DOHH2 (cell line): ENCODE data around the gene GTF3C2.

Experiments
- H3F3A ChIP-seq: fragments of 200-600 bp; sonication (generic), shearing (Covaris generic); 2 replicates; pipeline ENCODE4 v1.6.0; 2016; ENCODE audit warnings: antibody characterized with exemption, mild to moderate bottlenecking; ENCODE audit not compliant: control insufficient read depth, insufficient read depth
- H3K27ac ChIP-seq: fragments of 200-600 bp; sonication (generic); 2 replicates; pipeline ENCODE4 v1.5.1; 2014; ENCODE audit warnings: low read depth, mild to moderate bottlenecking, low read length, moderate library complexity
- H3K27me3 ChIP-seq: fragments of 200-600 bp; sonication (generic); 2 replicates; pipeline ENCODE4 v1.6.1; 2014; ENCODE audit warnings: mild to moderate bottlenecking, low read length, mixed read lengths; ENCODE audit not compliant: control insufficient read depth
- H3K36me3 ChIP-seq: fragments of 200-600 bp; sonication (generic); 2 replicates; pipeline ENCODE4 v1.6.1; 2014; ENCODE audit warnings: mild to moderate bottlenecking, low read length, moderate library complexity, mixed read lengths; ENCODE audit not compliant: control insufficient read depth
- H3K4me1 ChIP-seq: fragments of 200-600 bp; sonication (generic); 2 replicates; pipeline ENCODE4 v1.6.1; 2014; ENCODE audit warnings: mild to moderate bottlenecking, low read length, mixed read lengths; ENCODE audit not compliant: control insufficient read depth
- H3K4me2 ChIP-seq: fragments of 200-600 bp; sonication (generic); 2 replicates; pipeline ENCODE4 v1.6.0; 2014; ENCODE audit warnings: mild to moderate bottlenecking, low read length, moderate library complexity
- H3K4me3 ChIP-seq: fragments of 200-600 bp; sonication (generic); 2 replicates; pipeline ENCODE4 v1.5.1; 2014; ENCODE audit warnings: mild to moderate bottlenecking, low read length, mixed read lengths
- H3K79me2 ChIP-seq: fragments of 200-600 bp; sonication (generic); 2 replicates; pipeline ENCODE4 v1.6.1; 2014; ENCODE audit warnings: mild to moderate bottlenecking, low read length, mixed read lengths; ENCODE audit not compliant: control insufficient read depth
- H3K9me2 ChIP-seq: fragments of 200-600 bp; sonication (generic); replicated peaks from 2 replicates; pipeline ENCODE4 v1.6.1; 2014; ENCODE audit warnings: mild to moderate bottlenecking, low read length, mixed read lengths; ENCODE audit not compliant: control insufficient read depth
- H3K9me3 ChIP-seq: fragments of 200-600 bp; sonication (generic); 2 replicates; pipeline ENCODE4 v1.6.1; 2014; ENCODE audit warnings: antibody characterized with exemption, low read length, mixed read lengths; ENCODE audit not compliant: control insufficient read depth, insufficient read depth
- H4K20me1 ChIP-seq: fragments of 200-600 bp; sonication (generic); 2 replicates; pipeline ENCODE4 v1.6.0; 2014; ENCODE audit warnings: low read depth, mild to moderate bottlenecking, antibody characterized with exemption, low read length, moderate library complexity; ENCODE audit not compliant: control insufficient read depth, insufficient read depth
- CTCF ChIP-seq: fragments of 200-600 bp; sonication (generic); IDR thresholded peaks from one replicate; pipeline ENCODE4 v1.5.1; 2014; ENCODE audit warnings: antibody characterized with exemption, mild to moderate bottlenecking, low read depth, low read length; ENCODE audit not compliant: poor library complexity, severe bottlenecking
- EZH2phosphoT487 ChIP-seq: fragments of 200-600 bp; sonication (generic); IDR thresholded peaks from 2 replicates; pipeline ENCODE4 v1.6.1; 2017; ENCODE audit warnings: borderline replicate concordance, mild to moderate bottlenecking, antibody characterized with exemption, low read length, moderate library complexity, mixed read lengths

GTF3C2 gene

GRCh38 chr2:27308359-27308881 lies 48.1 kb downstream of the GTF3C2 start, which contains the start of gene UCN:
Gene UCN (minus strand): TSS chr2:27308445. CDS start chr2:27307895, 550 bp downstream.
- peaks cover 10% of the 10 kb centered on the region; the same call in 1 of the 2 replicates for H3K4me1 ChIP-seq
- TF ChIP-seq EZH2phosphoT487 (no peak), CTCF (no peak)
- no peak within 1 kb of the TSS for H3K4me2 ChIP-seq
- no peaks in the 10 kb centered on the region; the same call in 1 of the 2 replicates for H3F3A ChIP-seq
- H3K9me3 ChIP-seq: no peaks in the 10 kb centered on the region
- no peaks in the 10 kb centered on the region for H4K20me1 ChIP-seq
- no peaks in the 10 kb centered on the region for H3K9me2 ChIP-seq
- peaks cover 3% of the 10 kb centered on the region; the same call in 1 of the 2 replicates for H3K36me3 ChIP-seq
- H3K4me3 ChIP-seq: no peak within 1 kb of the TSS
- no peak within 1 kb of the TSS for H3K27ac ChIP-seq
- H3K27me3 ChIP-seq: no peaks in the 10 kb centered on the region
- H3K79me2 ChIP-seq: no peaks in the 10 kb centered on the region

- H3K36me3 ChIP-seq: peaks cover 3% of the 10 kb centered on the region; the same call in 1 of the 2 replicates
- H3K4me1 ChIP-seq: peaks cover 17% of the 10 kb centered on the region
- no peak overlapping the region for H3K4me3 ChIP-seq
- H3K27me3 ChIP-seq: no peaks in the 10 kb centered on the region
- no peaks in the 10 kb centered on the region for H3K9me3 ChIP-seq
- H4K20me1 ChIP-seq: no peaks in the 10 kb centered on the region
- no peak for TF ChIP-seq CTCF
- TF ChIP-seq EZH2phosphoT487: no peak
- H3K4me2 ChIP-seq: no peak overlapping the region
- peaks cover under 1% of the 10 kb centered on the region; the same call in 1 of the 2 replicates for H3F3A ChIP-seq
- no peaks in the 10 kb centered on the region for H3K79me2 ChIP-seq
- no peaks in the 10 kb centered on the region for H3K9me2 ChIP-seq
- no peak overlapping the region for H3K27ac ChIP-seq
Measured at GRCh38 chr2:27307545-27308358, 48.8 kb downstream of the GTF3C2 start.

GRCh38 chr2:27307287-27307544 lies 49.3 kb downstream of the GTF3C2 start:
- Histone ChIP-seq H4K20me1 (no peaks in the 10 kb centered on the region), H3K9me2 (no peaks in the 10 kb centered on the region), H3K27me3 (no peaks in the 10 kb centered on the region), H3F3A (peaks cover 2% of the 10 kb centered on the region; the same call in 1 of the 2 replicates), H3K27ac (no peak overlapping the region), H3K9me3 (no peaks in the 10 kb centered on the region), H3K4me1 (peaks cover 20% of the 10 kb centered on the region), H3K36me3 (peaks cover 3% of the 10 kb centered on the region; the same call in 1 of the 2 replicates), H3K79me2 (no peaks in the 10 kb centered on the region), H3K4me2 (no peak overlapping the region), H3K4me3 (no peak overlapping the region)
- TF ChIP-seq EZH2phosphoT487 (no peak), CTCF (no peak)
